Liver (tissue), 9 donors: ENCODE measurements around the gene SAYSD1. TPM values are rescaled to one million over a fixed set of nuclear protein-coding genes. Genes with fewer than 3 reads are reported as not detected.

Experiments used
- DNase-seq: peaks from one replicate; pipeline ENCODE4 v3.0.0-alpha.2; 2017; ENCODE audit warnings: low spot score
- H3K27ac ChIP-seq, 2 donors: one replicate each; pipeline ENCODE4 v1.7.0; 2013; ENCODE audit warnings: inconsistent platforms in 2 of 2, low read length in 2 of 2, control low read depth in 1 of 2, low read depth in 1 of 2, mild to moderate bottlenecking in 1 of 2
- H3K27me3 ChIP-seq, 4 donors: one replicate each; pipeline versions ENCODE4 v1.6.1 to v1.7.0; 2013; ENCODE audit warnings: low read length in 3 of 4, inconsistent platforms in 1 of 4, mild to moderate bottlenecking in 1 of 4, moderate library complexity in 1 of 4; ENCODE audit not compliant: control insufficient read depth in 4 of 4, insufficient read depth in 4 of 4
- H3K36me3 ChIP-seq, 4 donors: one replicate each; pipeline versions ENCODE4 v1.6.1 to v1.7.0; 2013; ENCODE audit warnings: low read length in 3 of 4, mild to moderate bottlenecking in 3 of 4, low read depth in 1 of 4, moderate library complexity in 1 of 4; ENCODE audit not compliant: control insufficient read depth in 4 of 4, insufficient read depth in 3 of 4
- H3K4me1 ChIP-seq, 4 donors: one replicate each; pipeline versions ENCODE4 v1.6.1 to v1.7.0; 2013; ENCODE audit warnings: low read length in 3 of 4, mild to moderate bottlenecking in 3 of 4, moderate library complexity in 1 of 4; ENCODE audit not compliant: control insufficient read depth in 4 of 4, insufficient read depth in 4 of 4
- H3K4me3 ChIP-seq, 3 donors: one replicate each; pipeline versions ENCODE4 v1.6.1 to v1.7.0; 2013; ENCODE audit warnings: low read length in 3 of 3, control low read depth in 1 of 3, low read depth in 1 of 3, mild to moderate bottlenecking in 1 of 3
- H3K9ac ChIP-seq, 2 donors: one replicate each; pipeline ENCODE4 v1.7.0; 2013; ENCODE audit warnings: low read length in 2 of 2, mild to moderate bottlenecking in 2 of 2, moderate library complexity in 2 of 2, control low read depth in 1 of 2, low read depth in 1 of 2
- H3K9me3 ChIP-seq, 4 donors: one replicate each; pipeline versions ENCODE4 v1.6.1 to v1.7.0; 2013; ENCODE audit warnings: low read length in 3 of 4; ENCODE audit not compliant: control insufficient read depth in 4 of 4
- ATF3 ChIP-seq: IDR thresholded peaks from 2 replicates; pipeline ENCODE4 v1.6.1; 2016; ENCODE audit warnings: antibody characterized with exemption
- CTCF ChIP-seq: fragments of 150-350 bp; IDR thresholded peaks from 2 replicates; pipeline ENCODE4 v1.5.1; 2017; ENCODE audit warnings: improper control_type of control experiment, low read depth, low read length; ENCODE audit not compliant: missing input control
- EGR1 ChIP-seq, 2 donors: IDR thresholded peaks; 2 replicates each; pipeline ENCODE4 v1.6.1; 2016 to 2018; ENCODE audit warnings: antibody characterized with exemption in 2 of 2, low read depth in 2 of 2
- FOXA1 ChIP-seq: IDR thresholded peaks from 2 replicates; pipeline ENCODE4 v1.6.1; 2016; ENCODE audit warnings: antibody characterized with exemption
- FOXA2 ChIP-seq: IDR thresholded peaks from 2 replicates; pipeline ENCODE4 v1.6.1; 2016; ENCODE audit warnings: antibody characterized with exemption
- GABPA ChIP-seq, 2 donors: IDR thresholded peaks in 1 of 2; conservative IDR thresholded peaks in 1 of 2; 2 replicates each; pipeline ENCODE4 v1.6.1; 2016; ENCODE audit warnings: antibody characterized with exemption in 2 of 2, mild to moderate bottlenecking in 1 of 2, moderate library complexity in 1 of 2
- HNF4A ChIP-seq, 2 donors: conservative IDR thresholded peaks; 2 replicates each; pipeline ENCODE4 v1.6.1; 2016; ENCODE audit warnings: antibody characterized with exemption in 2 of 2, mild to moderate bottlenecking in 2 of 2
- HNF4G ChIP-seq: IDR thresholded peaks from 2 replicates; pipeline ENCODE4 v1.6.1; 2016; ENCODE audit warnings: antibody characterized with exemption
- JUND ChIP-seq, 2 donors: IDR thresholded peaks; 2 replicates each; pipeline ENCODE4 v1.6.1; 2016; ENCODE audit warnings: antibody characterized with exemption in 2 of 2
- MAX ChIP-seq: IDR thresholded peaks from 2 replicates; pipeline ENCODE4 v1.6.1; 2016; ENCODE audit warnings: antibody characterized with exemption
- NR2F2 ChIP-seq: IDR thresholded peaks from 2 replicates; pipeline ENCODE4 v1.6.1; 2016; ENCODE audit warnings: antibody characterized with exemption
- RAD21 ChIP-seq, 2 donors: IDR thresholded peaks; 2 replicates each; pipeline ENCODE4 v1.6.1; 2016; ENCODE audit warnings: antibody characterized with exemption in 2 of 2, mild to moderate bottlenecking in 2 of 2
- REST ChIP-seq: IDR thresholded peaks from 2 replicates; pipeline ENCODE4 v1.6.1; 2016; ENCODE audit warnings: antibody characterized with exemption, mild to moderate bottlenecking
- RXRA ChIP-seq, 2 donors: IDR thresholded peaks; 2 replicates each; pipeline ENCODE4 v1.6.1; 2017 to 2018; ENCODE audit warnings: antibody characterized with exemption in 2 of 2, mild to moderate bottlenecking in 1 of 2
- SP1 ChIP-seq: IDR thresholded peaks from 2 replicates; pipeline ENCODE4 v1.6.1; 2018; ENCODE audit warnings: antibody characterized with exemption, mild to moderate bottlenecking
- TAF1 ChIP-seq: conservative IDR thresholded peaks from 2 replicates; pipeline ENCODE4 v1.6.1; 2016; ENCODE audit warnings: antibody characterized with exemption, mild to moderate bottlenecking
- YY1 ChIP-seq: IDR thresholded peaks from 2 replicates; pipeline ENCODE4 v1.6.1; 2016; ENCODE audit warnings: antibody characterized with exemption, mild to moderate bottlenecking
- ZBTB33 ChIP-seq: IDR thresholded peaks from 2 replicates; pipeline ENCODE4 v1.6.1; 2016; ENCODE audit warnings: antibody characterized with exemption
- WGBS: extraction: QIAGEN DNeasy Blood & Tissue Kit; methylation state at CpG from one replicate; pipeline ENCODE4 v1.1.7; 2013; 5-methylcytosine and 5-hydroxymethylcytosine counted together
- polyA plus RNA-seq, 2 donors: library from polyadenylated mRNA; stranded (reverse) in 1 of 2; unstranded in 1 of 2; fragments of 200-250 nt in 1 of 2; fragments of >200 nt in 1 of 2; fragmentation: Nextera tagmentation in 1 of 2; extraction: Ambion mirVana in 1 of 2; gene quantifications; one replicate each; pipeline versions ENCODE4 v1.2.1 to v1.2.3, GENCODE V29; 2013 to 2015
- total RNA-seq, 2 donors: library from RNA; depleted of rRNA; stranded (reverse); fragments of >200 nt; gene quantifications; one replicate each; pipeline ENCODE4 v1.2.3, GENCODE V29; 2014
- donor health status: healthy.
- donor health status: healthy.
- donor health status: healthy.
- donor health status: healthy.
- donor health status: healthy.

SAYSD1 gene
- total and polyA plus RNA-seq, 4 donors: 6.5 to 12.2 (median 9.3) TPM

- TF ChIP-seq ATF3: no peak
- TF ChIP-seq GABPA (IDR thresholded peaks at IDR 0.05 in 1 of 2, conservative IDR thresholded peaks at IDR 0.05 in 1 of 2): no peak
- no peak for TF ChIP-seq REST
- TF ChIP-seq HNF4G: no peak
- TF ChIP-seq EGR1 (IDR thresholded peaks at IDR 0.05; ENCODE audit: low read depth in 2 of 2): no peak
- no peak for TF ChIP-seq RXRA (IDR thresholded peaks at IDR 0.05)
- TF ChIP-seq FOXA2: no peak
- TF ChIP-seq TAF1: no peak
- no peak for TF ChIP-seq MAX
- TF ChIP-seq NR2F2: no peak
- no peak for TF ChIP-seq HNF4A (conservative IDR thresholded peaks at IDR 0.05)
- TF ChIP-seq RAD21 (IDR thresholded peaks at IDR 0.05): no peak
- 72% methylated on average over 3 of the region's 3 CpGs for WGBS
- no peak overlapping the region for H3K4me3 ChIP-seq
- H3K27ac ChIP-seq: no peak overlapping the region
- no peaks in the 10 kb centered on the region for H3K27me3 ChIP-seq
- no peak overlapping the region for H3K9ac ChIP-seq
- H3K36me3 ChIP-seq: no peaks in the 10 kb centered on the region
- H3K4me1 ChIP-seq: no peaks in the 10 kb centered on the region
- H3K9me3 ChIP-seq: no peaks in the 10 kb centered on the region
- DNase-seq: no peak
Observed at GRCh38 chr6:39128106-39128505, 13.1 kb upstream of the SAYSD1 start.

- TF ChIP-seq RAD21 (IDR thresholded peaks at IDR 0.05) (no peak), EGR1 (IDR thresholded peaks at IDR 0.05; ENCODE audit: low read depth in 2 of 2) (no peak), SP1 (no peak), YY1 (no peak), HNF4G (no peak), ZBTB33 (no peak), JUND (IDR thresholded peaks at IDR 0.05) (no peak), ATF3 (no peak), FOXA2 (no peak), TAF1 (no peak), NR2F2 (no peak), FOXA1 (no peak), MAX (no peak), GABPA (IDR thresholded peaks at IDR 0.05 in 1 of 2, conservative IDR thresholded peaks at IDR 0.05 in 1 of 2) (no peak), REST (no peak), RXRA (IDR thresholded peaks at IDR 0.05) (no peak), HNF4A (conservative IDR thresholded peaks at IDR 0.05) (no peak), CTCF (no peak)
- Histone ChIP-seq H3K27me3 (no peaks in the 10 kb centered on the region), H3K9ac (no peak overlapping the region), H3K27ac (no peak overlapping the region), H3K4me1 (no peaks in the 10 kb centered on the region), H3K36me3 (no peaks in the 10 kb centered on the region), H3K4me3 (no peak overlapping the region), H3K9me3 (no peaks in the 10 kb centered on the region)
- no peak for DNase-seq
Observed at GRCh38 chr6:39124114-39124513, 9.1 kb upstream of the SAYSD1 start.
